NCI-H1092 (cell line): ENCODE measurements around the gene IL17RA.
"Not testable (repeated sequence)": the region's sequence is repeated elsewhere in the genome, so short reads cannot be mapped to it uniquely, and the experiment has no call there.

Experiments used
- DNase-seq: peaks from one replicate; lab custom pipeline; 2025; lab: John Stamatoyannopoulos, UW

Gene IL17RA

GRCh38 chr22:17120711-17121232 is 36.0 kb downstream of the IL17RA start:
- DNase-seq = no peak

GRCh38 chr22:17121233-17122195 is 36.7 kb downstream of the IL17RA start, which contains the start of gene TMEM121B:
TMEM121B (minus strand) TSS chr22:17121360; CDS start chr22:17121127, 233 bp downstream.
- peak; percentile 93 for DNase-seq

- DNase-seq = no peak
Measured at GRCh38 chr22:17130199-17130598, 45.4 kb downstream of the IL17RA start.

GRCh38 chr22:17131686-17132085 is 46.9 kb downstream of the IL17RA start:
- peak; percentile 34 for DNase-seq

GRCh38 chr22:17132112-17132511 is 47.3 kb downstream of the IL17RA start:
- DNase-seq = no peak

- no peak for DNase-seq
Measured at GRCh38 chr22:17133137-17133536, 48.3 kb downstream of the IL17RA start.

GRCh38 chr22:17135153-17135760 is 50.5 kb downstream of the IL17RA start:
- DNase-seq = no peak

GRCh38 chr22:17137170-17137569 is 52.4 kb downstream of the IL17RA start:
- DNase-seq = no peak

- DNase-seq = no peak
Measured at GRCh38 chr22:17137861-17138425, 53.1 kb downstream of the IL17RA start.

GRCh38 chr22:17138513-17138912 is 53.7 kb downstream of the IL17RA start:
- DNase-seq = no peak

- DNase-seq = no peak
Measured at GRCh38 chr22:17140022-17140421, 55.2 kb downstream of the IL17RA start.

- DNase-seq = no peak
Measured at GRCh38 chr22:17140826-17141766, 56.3 kb downstream of the IL17RA start.

GRCh38 chr22:17143101-17143500 is 58.3 kb downstream of the IL17RA start:
- no peak for DNase-seq

- DNase-seq = no peak
Measured at GRCh38 chr22:17143826-17144225, 59.0 kb downstream of the IL17RA start.

- DNase-seq = no peak
Measured at GRCh38 chr22:17145021-17145680, 60.4 kb downstream of the IL17RA start.

GRCh38 chr22:17147458-17147857 is 62.7 kb downstream of the IL17RA start:
- DNase-seq = not testable (repeated sequence)

GRCh38 chr22:17149076-17149815 is 64.4 kb downstream of the IL17RA start:
- DNase-seq = no peak

GRCh38 chr22:17152340-17152739 is 67.5 kb downstream of the IL17RA start:
- no peak for DNase-seq

GRCh38 chr22:17152971-17153370 is 68.2 kb downstream of the IL17RA start:
- no peak for DNase-seq

GRCh38 chr22:17155941-17156340 is 71.1 kb downstream of the IL17RA start:
- DNase-seq = no peak
